ENCODE data around the gene URB1. TPM values are rescaled to one million over a fixed set of nuclear protein-coding genes. Genes with fewer than 3 reads are reported as not detected.

Gene URB1
- total and polyA plus RNA-seq, 4 experiments from 2014 or later: 0.55 to 15.2 (median 8.6) TPM

- H3K27me3 Mint-ChIP-seq: no peaks in the 10 kb centered on the region
- no peaks in the 10 kb centered on the region for H3K4me1 ChIP-seq (ENCODE audit: insufficient read depth, low read length)
- H3K4me3 ChIP-seq (ENCODE audit: low read length in 2 of 2): no peak overlapping the region
- intact Hi-C loops (cut with micrococcal nuclease): no loop called here
- no peak overlapping the region for H3K27ac ChIP-seq (ENCODE audit: low read depth, low read length)
- no peaks in the 10 kb centered on the region for H3K9me3 Mint-ChIP-seq
- H3K36me3 ChIP-seq (ENCODE audit: insufficient read depth, low read length): peaks cover 46% of the 10 kb centered on the region
- peaks cover 0 to 3% (median 0%) of the 10 kb centered on the region in 4 donors for H3K4me1 Mint-ChIP-seq
- no peaks in the 10 kb centered on the region for H3K27me3 ChIP-seq (ENCODE audit: insufficient read depth, low read length)
- ChIA-PET POLR2A (ENCODE audit: partially characterized antibody) (no interaction called here), CTCF (ENCODE audit: partially characterized antibody) (interaction anchor here (1.1 kb wide), 1 partner anchor 265 kb away, joined by 3 read pairs; no protein-coding TSS in a partner anchor)
- H3K9me3 ChIP-seq (ENCODE audit: control insufficient read depth in 1 of 2, low read length in 2 of 2): no peaks in the 10 kb centered on the region
- peaks cover 72 to 84% of the 10 kb centered on the region in 2 donors for H3K36me3 Mint-ChIP-seq
- no peak for DNase-seq
- H3K27ac Mint-ChIP-seq: no peak overlapping the region
- H3K4me3 Mint-ChIP-seq: no peak overlapping the region
These were observed 56.9 kb downstream of the URB1 start for GRCh38 chr21:32335601-32336575.

GRCh38 chr21:32334980-32335531, 57.8 kb downstream of the URB1 start:
- H3K9me3 ChIP-seq (ENCODE audit: control insufficient read depth in 1 of 2, low read length in 2 of 2): no peaks in the 10 kb centered on the region
- H3K4me3 ChIP-seq (ENCODE audit: low read length in 2 of 2): no peak overlapping the region
- intact Hi-C loops (cut with micrococcal nuclease): no loop called here
- Mint-ChIP-seq H3K4me1 (peaks cover 0 to 3% (median 0%) of the 10 kb centered on the region in 4 donors), H3K27ac (peak overlapping the region in 2 of 7 donors; percentile 30 to 52), H3K27me3 (no peaks in the 10 kb centered on the region), H3K4me3 (no peak overlapping the region), H3K36me3 (peaks cover 74 to 85% of the 10 kb centered on the region in 2 donors), H3K9me3 (no peaks in the 10 kb centered on the region)
- H3K27me3 ChIP-seq (ENCODE audit: insufficient read depth, low read length): no peaks in the 10 kb centered on the region
- DNase-seq: no peak
- ChIA-PET CTCF (ENCODE audit: partially characterized antibody) (interaction anchor here (1.1 kb wide), 1 partner anchor 266 kb away, joined by 3 read pairs; no protein-coding TSS in a partner anchor), POLR2A (ENCODE audit: partially characterized antibody) (no interaction called here)
- H3K36me3 ChIP-seq (ENCODE audit: insufficient read depth, low read length): peaks cover 44% of the 10 kb centered on the region
- no peak overlapping the region for H3K27ac ChIP-seq (ENCODE audit: low read depth, low read length)
- no peaks in the 10 kb centered on the region for H3K4me1 ChIP-seq (ENCODE audit: insufficient read depth, low read length)

GRCh38 chr21:32333953-32334673, 58.7 kb downstream of the URB1 start:
- Histone ChIP-seq H3K4me3 (ENCODE audit: low read length in 2 of 2) (no peak overlapping the region), H3K36me3 (ENCODE audit: insufficient read depth, low read length) (peaks cover 44% of the 10 kb centered on the region), H3K4me1 (ENCODE audit: insufficient read depth, low read length) (no peaks in the 10 kb centered on the region), H3K9me3 (ENCODE audit: control insufficient read depth in 1 of 2, low read length in 2 of 2) (no peaks in the 10 kb centered on the region), H3K27ac (ENCODE audit: low read depth, low read length) (no peak overlapping the region), H3K27me3 (ENCODE audit: insufficient read depth, low read length) (no peaks in the 10 kb centered on the region)
- intact Hi-C loops (cut with micrococcal nuclease): no loop called here
- DNase-seq: no peak
- H3K4me1 Mint-ChIP-seq: peaks cover 0 to 3% (median 0%) of the 10 kb centered on the region in 4 donors
- H3K9me3 Mint-ChIP-seq: no peaks in the 10 kb centered on the region
- H3K4me3 Mint-ChIP-seq: no peak overlapping the region
- POLR2A ChIA-PET (ENCODE audit: partially characterized antibody): no interaction called here
- CTCF ChIA-PET (ENCODE audit: partially characterized antibody): interaction anchor here (1.3 to 1.6 kb wide), 2 partner anchors 30 to 267 kb away, joined by 3 to 5 read pairs; no protein-coding TSS in a partner anchor
- peaks cover 77 to 89% of the 10 kb centered on the region in 2 donors for H3K36me3 Mint-ChIP-seq
- no peaks in the 10 kb centered on the region for H3K27me3 Mint-ChIP-seq
- no peak overlapping the region for H3K27ac Mint-ChIP-seq

GRCh38 chr21:32332463-32332951, 60.3 kb downstream of the URB1 start:
- CTCF ChIA-PET (ENCODE audit: partially characterized antibody): interaction anchor here (1.3 to 1.6 kb wide), 2 partner anchors 32 to 268 kb away, joined by 3 to 5 read pairs; no protein-coding TSS in a partner anchor
- Mint-ChIP-seq H3K36me3 (peaks cover 79 to 87% of the 10 kb centered on the region in 2 donors), H3K4me1 (peaks cover 0 to 3% (median 0%) of the 10 kb centered on the region in 4 donors), H3K27me3 (no peaks in the 10 kb centered on the region), H3K27ac (peak overlapping the region in 4 of 7 donors; percentile 1 to 44 (median 36)), H3K4me3 (no peak overlapping the region), H3K9me3 (no peaks in the 10 kb centered on the region)
- Histone ChIP-seq H3K27me3 (ENCODE audit: insufficient read depth, low read length) (no peaks in the 10 kb centered on the region), H3K27ac (ENCODE audit: low read depth, low read length) (no peak overlapping the region), H3K4me3 (ENCODE audit: low read length in 2 of 2) (no peak overlapping the region), H3K9me3 (ENCODE audit: control insufficient read depth in 1 of 2, low read length in 2 of 2) (no peaks in the 10 kb centered on the region), H3K36me3 (ENCODE audit: insufficient read depth, low read length) (peaks cover 34% of the 10 kb centered on the region), H3K4me1 (ENCODE audit: insufficient read depth, low read length) (no peaks in the 10 kb centered on the region)
- no peak for DNase-seq
- POLR2A ChIA-PET (ENCODE audit: partially characterized antibody): no interaction called here
- intact Hi-C loops (cut with micrococcal nuclease): no loop called here

- Mint-ChIP-seq H3K9me3 (peaks cover 0 to under 1% (median 0%) of the 10 kb centered on the region in 8 donors), H3K27me3 (no peaks in the 10 kb centered on the region), H3K27ac (no peak overlapping the region), H3K36me3 (peaks cover 82 to 84% of the 10 kb centered on the region in 2 donors), H3K4me1 (peaks cover 0 to 3% (median 0%) of the 10 kb centered on the region in 4 donors), H3K4me3 (no peak overlapping the region)
- ChIA-PET POLR2A (ENCODE audit: partially characterized antibody) (no interaction called here), CTCF (ENCODE audit: partially characterized antibody) (no interaction called here)
- Histone ChIP-seq H3K9me3 (ENCODE audit: control insufficient read depth in 1 of 2, low read length in 2 of 2) (no peaks in the 10 kb centered on the region), H3K36me3 (ENCODE audit: insufficient read depth, low read length) (peaks cover 28% of the 10 kb centered on the region), H3K27ac (ENCODE audit: low read depth, low read length) (no peak overlapping the region), H3K4me1 (ENCODE audit: insufficient read depth, low read length) (no peaks in the 10 kb centered on the region), H3K4me3 (ENCODE audit: low read length in 2 of 2) (no peak overlapping the region), H3K27me3 (ENCODE audit: insufficient read depth, low read length) (no peaks in the 10 kb centered on the region)
- intact Hi-C loops (cut with micrococcal nuclease): no loop called here
- DNase-seq: no peak
These were observed 61.1 kb downstream of the URB1 start for GRCh38 chr21:32331444-32332305.

- H3K36me3 ChIP-seq (ENCODE audit: insufficient read depth, low read length): peaks cover 28% of the 10 kb centered on the region
- POLR2A ChIA-PET (ENCODE audit: partially characterized antibody): no interaction called here
- H3K4me3 ChIP-seq (ENCODE audit: low read length in 2 of 2): no peak overlapping the region
- H3K4me3 Mint-ChIP-seq: peak overlapping the region in 1 of 8 donors; percentile 39
- H3K9me3 ChIP-seq (ENCODE audit: control insufficient read depth in 1 of 2, low read length in 2 of 2): no peaks in the 10 kb centered on the region
- peaks cover 0 to 2% (median 0%) of the 10 kb centered on the region in 8 donors for H3K9me3 Mint-ChIP-seq
- peaks cover 0 to 3% (median 0%) of the 10 kb centered on the region in 4 donors for H3K4me1 Mint-ChIP-seq
- no peak overlapping the region for H3K27ac Mint-ChIP-seq
- H3K36me3 Mint-ChIP-seq: peaks cover 82 to 84% of the 10 kb centered on the region in 2 donors
- H3K4me1 ChIP-seq (ENCODE audit: insufficient read depth, low read length): no peaks in the 10 kb centered on the region
- CTCF ChIA-PET (ENCODE audit: partially characterized antibody): no interaction called here
- H3K27ac ChIP-seq (ENCODE audit: low read depth, low read length): no peak overlapping the region
- H3K27me3 Mint-ChIP-seq: no peaks in the 10 kb centered on the region
- intact Hi-C loops (cut with micrococcal nuclease): no loop called here
- no peak for DNase-seq
- no peaks in the 10 kb centered on the region for H3K27me3 ChIP-seq (ENCODE audit: insufficient read depth, low read length)
These were observed 62.0 kb downstream of the URB1 start for GRCh38 chr21:32330784-32331311.
